Astrocyte of the cerebellum (primary cell): ENCODE results near the gene LCNL1.

Source experiments
- DNase-seq: peaks from one replicate; pipeline ENCODE4 v3.0.0-alpha.2; 2011; ENCODE audit warnings: low read depth
- H3K4me3 ChIP-seq: 2 replicates; pipeline ENCODE4 v1.5.1; 2011; ENCODE audit warnings: mild to moderate bottlenecking, low read depth, low read length, moderate library complexity
- in situ Hi-C: cut with HindIII; loops from 2 replicates; pipeline ENCODE4 v1.10.0; 2017; ENCODE audit warnings: low sequenced_read_pairs
- TF ChIP-seq, protein P1 (sequence below): IDR thresholded peaks from 2 replicates; pipeline ENCODE4 v1.5.1; 2012; ENCODE audit warnings: low read length, low read depth, moderate library complexity, mild to moderate bottlenecking; ENCODE audit errors: missing control alignments

LCNL1 gene

DNA sequence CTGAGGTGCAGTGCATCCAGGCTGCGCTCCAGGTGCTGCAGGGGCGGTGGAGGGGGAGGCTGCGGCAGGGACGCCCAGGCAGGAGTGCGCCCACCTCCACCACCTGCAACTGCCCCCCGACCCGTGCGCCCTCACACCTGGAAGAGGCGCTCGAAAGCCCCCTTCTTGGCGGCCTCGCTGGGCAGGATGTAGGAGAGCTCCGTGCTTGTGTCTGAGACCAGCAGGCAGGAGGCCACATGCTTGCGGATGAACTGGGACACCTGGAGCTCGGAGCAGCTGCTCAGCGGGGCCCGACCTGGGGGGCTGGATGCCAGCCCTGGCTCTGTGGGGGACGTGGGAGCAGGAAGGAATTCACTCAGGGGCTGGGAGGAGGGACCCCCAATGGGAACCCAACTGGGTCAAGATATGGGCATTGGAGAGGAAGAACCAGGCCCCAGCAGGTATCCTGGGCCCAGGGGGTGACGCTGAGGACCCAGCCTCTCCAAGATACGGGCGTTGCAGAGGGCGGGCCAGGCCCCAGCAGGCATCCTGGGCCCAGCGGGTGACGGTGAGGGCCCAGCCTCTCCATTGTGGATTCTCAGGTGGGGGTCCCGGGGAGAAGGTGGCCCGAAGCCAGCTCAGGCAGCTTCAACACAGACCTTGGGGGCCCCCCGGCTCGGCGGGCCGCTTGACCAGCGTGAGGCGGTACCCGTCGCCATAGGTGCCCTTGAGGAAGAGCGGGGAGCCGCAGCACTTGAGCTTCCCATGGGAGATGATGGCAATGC, 32.2 kb downstream of the LCNL1 start:
- in situ Hi-C loops, result no loop called here
- no peak overlapping the region for H3K4me3 ChIP-seq
- TF ChIP-seq, protein P1, sequence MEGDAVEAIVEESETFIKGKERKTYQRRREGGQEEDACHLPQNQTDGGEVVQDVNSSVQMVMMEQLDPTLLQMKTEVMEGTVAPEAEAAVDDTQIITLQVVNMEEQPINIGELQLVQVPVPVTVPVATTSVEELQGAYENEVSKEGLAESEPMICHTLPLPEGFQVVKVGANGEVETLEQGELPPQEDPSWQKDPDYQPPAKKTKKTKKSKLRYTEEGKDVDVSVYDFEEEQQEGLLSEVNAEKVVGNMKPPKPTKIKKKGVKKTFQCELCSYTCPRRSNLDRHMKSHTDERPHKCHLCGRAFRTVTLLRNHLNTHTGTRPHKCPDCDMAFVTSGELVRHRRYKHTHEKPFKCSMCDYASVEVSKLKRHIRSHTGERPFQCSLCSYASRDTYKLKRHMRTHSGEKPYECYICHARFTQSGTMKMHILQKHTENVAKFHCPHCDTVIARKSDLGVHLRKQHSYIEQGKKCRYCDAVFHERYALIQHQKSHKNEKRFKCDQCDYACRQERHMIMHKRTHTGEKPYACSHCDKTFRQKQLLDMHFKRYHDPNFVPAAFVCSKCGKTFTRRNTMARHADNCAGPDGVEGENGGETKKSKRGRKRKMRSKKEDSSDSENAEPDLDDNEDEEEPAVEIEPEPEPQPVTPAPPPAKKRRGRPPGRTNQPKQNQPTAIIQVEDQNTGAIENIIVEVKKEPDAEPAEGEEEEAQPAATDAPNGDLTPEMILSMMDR, result no peak
- no peak for DNase-seq

DNA sequence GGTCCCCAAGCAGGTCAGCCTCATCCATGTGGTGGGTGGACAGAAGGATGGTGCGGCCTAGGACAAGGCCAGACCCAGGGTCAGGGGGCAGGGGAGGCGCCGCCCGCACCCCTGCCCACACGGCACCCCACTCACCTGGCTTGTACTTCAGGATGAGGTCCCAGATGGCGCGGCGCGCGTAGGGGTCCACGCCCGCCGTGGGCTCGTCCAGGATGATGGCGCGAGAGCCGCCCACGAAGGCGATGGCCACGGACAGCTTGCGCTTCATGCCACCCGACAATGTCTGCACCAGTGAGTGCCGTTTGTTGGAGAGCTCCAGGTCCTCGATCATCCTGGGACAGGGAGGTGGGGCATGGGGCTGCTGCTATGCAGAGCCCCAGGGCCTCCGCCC, 32.7 kb downstream of the LCNL1 start:
- in situ Hi-C loops, result no loop called here

DNA sequence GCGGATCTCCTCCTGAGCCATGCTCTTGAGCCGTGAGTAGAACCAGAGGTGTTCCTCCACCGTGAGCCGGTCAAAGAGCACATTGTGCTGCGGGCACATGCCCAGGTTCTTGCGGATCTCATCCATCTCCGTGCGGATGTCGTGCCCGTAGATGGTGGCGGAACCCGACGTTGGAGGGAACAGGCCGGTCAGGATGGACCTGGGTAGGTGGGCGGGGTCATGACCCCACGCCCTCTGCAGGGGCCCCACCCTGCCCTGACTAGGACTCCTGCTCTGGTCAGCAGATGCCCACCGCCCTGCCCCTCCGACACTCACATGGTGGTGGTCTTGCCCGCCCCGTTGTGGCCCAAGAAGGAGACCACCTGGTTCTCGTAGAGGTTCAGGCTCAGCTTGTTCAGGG, 33.2 kb downstream of the LCNL1 start:
- H3K4me3 ChIP-seq, result no peak overlapping the region

More for the DNA sequence above, 32.7 kb downstream of the LCNL1 start:
- DNase-seq, result no peak
- no peak overlapping the region for H3K4me3 ChIP-seq
- TF ChIP-seq, protein P1, result no peak

DNA sequence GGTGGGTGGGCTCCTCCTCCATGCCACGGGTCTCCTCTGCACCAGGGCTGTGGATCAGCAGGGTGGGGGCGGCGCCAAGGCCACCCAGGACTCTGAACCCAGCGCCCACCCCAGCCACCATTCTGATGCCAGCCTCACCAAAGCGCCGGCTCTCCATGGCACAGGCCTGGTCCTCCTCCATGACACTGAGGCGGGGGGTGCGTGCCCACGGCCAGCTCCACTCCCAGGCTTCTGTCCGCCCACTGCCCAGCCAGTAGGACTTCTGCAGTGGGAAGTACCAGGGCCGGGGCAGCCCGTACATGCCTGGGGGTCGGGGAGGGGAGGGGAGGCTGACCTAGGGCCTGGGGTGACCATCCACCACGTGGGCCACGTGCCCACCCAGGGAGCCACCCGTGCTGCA, 33.6 kb downstream of the LCNL1 start:
- DNase-seq, result no peak
- TF ChIP-seq, protein P1, result no peak
- in situ Hi-C loops, result no loop called here
- H3K4me3 ChIP-seq, result no peak overlapping the region

More for the DNA sequence above, 33.2 kb downstream of the LCNL1 start:
- DNase-seq, result no peak
- TF ChIP-seq, protein P1, result no peak
- in situ Hi-C loops, result no loop called here

DNA sequence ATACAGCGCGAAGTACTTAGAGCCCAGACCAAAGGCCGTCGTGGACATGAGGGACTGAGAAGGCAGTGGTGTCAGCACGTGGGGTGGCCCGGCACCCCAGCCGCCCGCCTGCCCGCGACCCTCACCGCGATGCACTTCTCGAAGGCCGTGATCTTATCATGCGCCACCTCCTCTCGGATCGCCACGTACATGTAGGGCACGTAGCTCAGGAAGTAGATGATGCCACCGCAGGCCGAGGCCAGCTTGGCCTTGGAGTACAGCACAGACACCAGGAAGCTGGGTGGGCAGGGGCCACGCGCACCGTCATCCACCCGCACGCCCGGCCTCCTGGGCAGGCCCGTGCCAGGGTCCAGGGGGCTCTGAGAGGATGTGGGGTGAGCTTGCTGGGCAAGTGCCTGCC, 34.3 kb downstream of the LCNL1 start:
- in situ Hi-C loops, result no loop called here
- TF ChIP-seq, protein P1, result no peak
- no peak overlapping the region for H3K4me3 ChIP-seq
- no peak for DNase-seq

DNA sequence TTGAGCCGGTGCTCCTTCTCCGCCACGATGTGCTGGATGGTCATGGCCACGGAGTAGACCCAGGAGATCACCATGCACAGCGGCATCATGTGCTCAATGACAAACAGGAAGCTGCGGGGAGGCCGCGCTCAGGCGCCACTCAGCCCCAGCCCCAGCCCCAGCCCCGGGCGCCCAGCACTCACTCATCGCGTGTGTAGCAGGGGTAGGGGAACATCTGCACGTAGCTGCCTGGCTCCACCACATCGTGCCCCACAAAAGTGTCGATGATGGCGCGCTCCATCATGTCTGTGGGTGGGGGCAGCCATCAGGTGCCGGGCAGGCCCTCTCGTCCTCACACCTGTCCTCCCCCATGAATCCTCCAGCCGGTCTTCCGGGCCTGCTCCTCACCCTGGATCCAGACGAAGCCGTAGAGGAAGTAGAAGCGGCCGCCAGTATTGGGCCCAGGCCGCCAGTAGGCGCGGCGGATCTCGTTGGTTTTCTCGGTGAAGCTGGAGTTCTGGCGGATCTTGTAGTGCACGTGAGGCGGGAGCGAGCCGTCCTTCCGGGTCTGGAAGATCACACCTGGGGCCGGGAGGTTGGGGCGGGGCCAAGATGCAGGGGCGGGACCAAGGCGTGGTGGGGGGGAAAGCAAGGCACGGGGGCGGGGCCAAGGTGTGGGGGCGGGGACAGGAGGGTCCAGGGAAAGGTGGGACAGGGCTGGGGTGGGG, 35.2 kb downstream of the LCNL1 start:
- in situ Hi-C loops, result no loop called here
- DNase-seq, result no peak
- no peak overlapping the region for H3K4me3 ChIP-seq
- TF ChIP-seq, protein P1, result no peak
